ENCODE data around the gene NOS1AP.
"Not testable (repeated sequence)": the region's sequence is repeated elsewhere in the genome, so short reads cannot be mapped to it uniquely, and the experiment has no call there.

Gene NOS1AP

GRCh38 chr1:162060314-162060713, 9.2 kb upstream of the NOS1AP start:
- no peak for DNase-seq

DNA sequence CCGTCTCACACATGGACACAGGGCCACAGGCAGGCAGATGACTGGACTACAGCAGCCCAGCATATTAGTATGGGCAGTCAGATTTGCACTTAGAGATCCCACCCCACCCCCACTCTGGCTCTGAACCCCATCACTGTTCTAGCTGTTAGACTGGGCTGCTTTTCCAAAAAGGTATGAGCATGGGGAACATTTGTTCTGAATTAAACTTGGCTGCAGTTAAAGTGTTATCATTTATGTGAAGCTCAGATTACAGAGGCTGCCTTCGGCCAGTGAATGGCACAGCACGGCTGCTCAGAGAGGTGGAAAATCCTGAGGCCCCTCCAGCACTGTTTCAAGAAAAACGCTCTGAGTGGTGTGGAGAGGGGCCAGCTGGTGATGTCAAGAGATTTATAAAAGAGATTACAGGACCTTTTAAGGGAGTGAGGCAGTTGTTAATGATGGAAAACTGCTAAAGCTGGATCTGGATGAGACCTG, 6.9 kb upstream of the NOS1AP start:
- peak; percentile 39 to 70 for DNase-seq

DNA sequence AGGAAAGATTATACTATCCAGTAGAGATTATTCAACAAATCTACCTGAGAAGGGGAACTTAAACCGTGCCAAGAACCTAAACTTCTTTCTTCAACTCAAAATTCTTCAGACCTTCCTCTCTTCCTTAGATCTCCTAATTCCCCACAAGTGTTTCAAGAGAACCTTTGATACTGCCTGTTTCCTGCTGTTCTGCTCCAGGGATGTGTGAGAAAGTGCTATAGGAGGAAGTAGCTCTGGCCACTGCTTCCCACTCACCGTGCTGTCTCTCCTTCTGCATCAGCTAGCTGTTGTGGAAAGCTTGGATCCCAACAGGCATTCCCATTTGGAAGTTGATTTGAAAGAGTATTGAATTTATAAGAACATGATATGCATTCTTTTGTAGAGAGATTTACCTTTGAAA, 4.5 kb upstream of the NOS1AP start:
- no peak for DNase-seq

GRCh38 chr1:162066836-162067235, 2.7 kb upstream of the NOS1AP start:
- DNase-seq = not testable (repeated sequence)

- no peak for DNase-seq
Measured at GRCh38 chr1:162067466-162067865, 2.0 kb upstream of the NOS1AP start.

GRCh38 chr1:162068301-162068700, 1.2 kb upstream of the NOS1AP start:
- no peak for DNase-seq

DNA sequence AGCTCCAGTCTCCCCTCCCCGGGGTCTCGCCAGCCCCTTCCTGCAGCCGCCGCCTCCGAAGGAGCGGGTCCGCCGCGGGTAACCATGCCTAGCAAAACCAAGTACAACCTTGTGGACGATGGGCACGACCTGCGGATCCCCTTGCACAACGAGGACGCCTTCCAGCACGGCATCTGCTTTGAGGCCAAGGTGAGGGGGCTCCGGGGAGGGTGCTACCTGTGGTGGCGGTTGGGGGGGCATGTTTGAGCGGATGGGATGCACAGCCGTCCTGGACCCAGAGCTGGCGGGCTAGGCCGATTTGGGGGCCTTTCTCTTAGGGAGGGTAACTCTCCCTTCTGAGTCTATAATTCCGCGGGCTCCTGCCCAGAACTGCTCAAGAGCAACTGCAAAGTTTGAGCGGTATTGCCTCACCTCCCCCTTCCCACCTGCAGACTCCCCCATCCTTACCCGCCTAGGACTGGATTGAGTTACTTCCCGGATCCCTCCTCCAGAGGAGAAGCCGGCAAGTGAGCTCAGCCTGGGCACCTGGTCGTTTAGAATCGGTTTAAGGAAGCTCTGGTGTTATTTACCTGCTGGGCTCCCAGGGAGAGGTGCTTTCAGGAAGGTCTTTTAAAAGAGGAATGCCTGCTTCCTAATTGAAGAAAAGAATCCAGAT, 730 bp downstream of the NOS1AP start:
- DNase-seq = no peak

- DNase-seq = no peak
Measured at GRCh38 chr1:162070825-162071224, 1.3 kb downstream of the NOS1AP start.

GRCh38 chr1:162072740-162073139, 3.2 kb downstream of the NOS1AP start:
- DNase-seq = no peak

DNA sequence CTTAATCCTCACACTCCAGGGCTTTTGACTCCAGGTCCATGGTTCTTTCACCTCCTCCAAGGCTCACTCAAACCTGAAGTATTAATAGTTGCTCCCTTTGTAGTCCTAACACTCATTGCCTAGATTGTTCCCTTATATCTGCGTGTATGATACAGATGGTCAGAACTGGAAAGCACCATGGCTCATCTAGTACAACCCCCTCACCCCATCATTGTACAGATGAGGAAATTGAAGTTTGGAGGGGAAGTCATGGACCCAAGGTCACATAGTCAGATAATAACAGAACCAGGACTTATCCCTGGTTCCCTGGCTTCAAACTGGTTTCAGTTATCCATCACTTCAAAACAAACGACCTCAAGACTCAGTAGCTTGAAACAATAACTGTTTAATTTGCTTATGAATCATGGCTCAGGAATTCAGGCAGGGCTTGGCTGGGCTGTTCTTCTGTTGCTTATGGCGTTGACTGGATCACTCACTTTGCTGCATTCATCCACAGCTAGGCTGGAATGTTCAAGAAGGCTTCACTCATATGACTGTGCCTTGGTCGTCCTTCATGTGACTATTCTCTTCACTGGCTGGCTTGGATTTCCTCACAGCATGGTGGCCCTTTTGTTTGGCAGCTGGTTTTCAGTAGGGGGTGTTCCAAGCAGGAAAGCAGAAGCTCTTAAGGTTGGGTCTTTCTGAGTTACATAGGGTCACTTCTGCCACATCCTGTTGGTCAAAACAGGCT, 5.0 kb downstream of the NOS1AP start:
- no peak for DNase-seq

DNA sequence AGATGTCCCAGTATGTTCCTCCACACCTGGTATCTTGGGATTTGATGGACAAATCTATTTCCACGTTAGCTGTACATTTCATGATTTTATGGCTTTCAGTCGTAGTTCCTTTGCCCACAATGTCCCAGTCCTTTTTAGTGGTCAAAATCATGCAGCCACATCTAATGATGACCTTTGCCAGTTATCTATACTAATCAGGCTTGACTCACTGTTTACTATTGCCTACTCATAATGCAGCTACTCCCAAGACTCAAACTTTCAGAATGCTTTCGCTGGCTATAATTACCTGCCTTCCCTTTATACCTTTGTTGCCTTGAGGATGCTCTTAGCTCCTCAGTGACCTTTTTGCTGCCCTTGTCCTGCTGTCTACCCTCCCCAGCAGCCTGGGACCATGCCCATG, 6.4 kb downstream of the NOS1AP start:
- DNase-seq = no peak

DNA sequence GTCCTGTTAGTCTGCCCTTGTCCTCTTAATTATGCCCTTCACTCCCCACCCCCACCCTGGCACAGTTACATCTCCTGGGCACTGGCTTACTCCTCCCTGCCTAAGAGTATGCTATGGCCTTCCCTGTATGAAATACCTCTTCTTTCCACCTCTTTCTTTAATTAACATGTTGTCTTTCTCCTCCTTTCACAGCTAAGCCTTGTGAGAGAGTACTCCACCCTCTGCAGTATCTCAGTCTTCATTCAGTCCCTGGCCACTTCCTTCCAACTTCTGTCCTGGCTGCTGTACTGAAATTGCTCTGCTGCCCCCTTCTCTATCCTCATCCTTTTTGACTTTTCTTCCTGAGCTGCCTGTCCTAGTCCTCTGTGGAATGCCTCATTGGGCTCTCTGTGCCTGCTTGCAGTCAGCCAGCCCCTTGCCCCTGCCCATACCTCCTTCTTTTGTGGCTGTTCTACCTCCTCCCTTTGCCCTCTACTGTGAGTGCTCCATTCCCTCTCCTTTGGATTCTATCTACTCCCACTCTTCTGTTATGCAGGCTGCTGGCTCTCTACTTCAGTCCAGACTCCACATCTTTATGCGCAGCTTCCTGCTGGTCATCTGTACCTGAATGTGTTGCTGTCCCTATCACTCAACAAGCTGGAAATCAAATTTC, 8.3 kb downstream of the NOS1AP start:
- no peak for DNase-seq

GRCh38 chr1:162079030-162079429, 9.5 kb downstream of the NOS1AP start:
- no peak for DNase-seq

GRCh38 chr1:162080472-162081015, 11.1 kb downstream of the NOS1AP start:
- no peak for DNase-seq

GRCh38 chr1:162081316-162081715, 11.8 kb downstream of the NOS1AP start:
- DNase-seq = no peak

DNA sequence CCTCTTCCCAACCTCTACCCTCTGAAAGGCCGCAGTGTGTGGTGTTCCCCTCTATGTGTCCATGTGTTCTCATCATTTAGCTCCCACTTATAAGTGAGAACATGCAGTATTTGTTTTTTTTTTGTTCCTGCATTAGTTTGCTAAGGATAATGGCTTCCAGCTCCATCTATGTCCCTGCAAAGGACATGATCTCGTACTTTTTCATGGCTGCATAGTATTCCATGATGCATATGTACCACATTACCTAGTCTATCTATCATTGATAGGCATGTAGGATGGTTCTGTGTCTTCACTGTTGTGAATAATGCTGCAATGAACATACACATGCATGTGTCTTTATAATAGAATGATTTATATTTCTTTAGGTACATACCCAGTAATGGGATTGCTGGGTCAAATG, 12.6 kb downstream of the NOS1AP start:
- DNase-seq = not testable (repeated sequence)

- no peak for DNase-seq
Measured at GRCh38 chr1:162083273-162083672, 13.8 kb downstream of the NOS1AP start.

DNA sequence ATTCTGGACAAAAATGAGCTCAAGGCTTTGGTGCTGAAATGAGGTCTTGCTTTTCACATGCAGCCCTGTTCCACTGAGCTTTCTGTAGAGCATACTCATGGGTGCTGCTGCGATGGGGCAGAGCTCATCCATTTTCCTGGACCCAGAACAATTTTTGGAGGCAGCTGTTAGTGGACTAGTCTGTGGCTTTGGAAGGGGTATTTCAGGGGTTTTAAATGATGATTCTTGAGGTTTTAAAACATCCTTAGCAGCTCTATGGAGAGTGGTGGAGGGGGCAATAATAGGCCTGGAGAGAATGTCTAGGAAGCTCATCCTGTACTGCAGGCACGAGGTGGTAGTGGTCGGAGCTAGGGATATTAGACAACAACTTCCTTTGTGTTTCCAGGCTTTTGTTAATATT, 16.5 kb downstream of the NOS1AP start:
- no peak for DNase-seq

GRCh38 chr1:162087111-162087510, 17.6 kb downstream of the NOS1AP start:
- no peak for DNase-seq

DNA sequence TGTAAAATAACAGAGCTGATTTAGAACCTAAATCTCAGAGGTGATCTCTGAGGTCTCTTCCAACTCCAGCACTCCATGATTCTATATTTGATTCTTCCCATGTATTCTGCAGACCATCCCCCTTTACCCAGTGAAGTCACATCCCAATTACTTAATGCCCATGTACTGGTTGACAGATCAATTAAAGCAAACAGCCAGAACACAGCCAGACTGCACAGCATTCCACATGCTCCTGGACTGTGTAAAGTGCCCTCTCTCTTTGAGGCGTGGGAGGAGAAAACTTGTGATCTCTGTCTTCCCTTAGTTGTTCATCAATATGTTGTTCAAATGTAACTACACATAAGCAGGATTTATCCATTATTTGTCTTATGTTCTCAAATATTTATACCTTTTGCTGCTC, 18.1 kb downstream of the NOS1AP start:
- no peak for DNase-seq

- DNase-seq = no peak
Measured at GRCh38 chr1:162088281-162088969, 18.9 kb downstream of the NOS1AP start.

- no peak for DNase-seq
Measured at GRCh38 chr1:162089748-162090147, 20.3 kb downstream of the NOS1AP start.

- no peak for DNase-seq
Measured at GRCh38 chr1:162090378-162090777, 20.9 kb downstream of the NOS1AP start.
